HG03439 (cell line): ENCODE data around the gene IGFALS.

Source experiments
- ATAC-seq: cut with Tn5 transposase; IDR thresholded peaks from one replicate; pipeline ENCODE4 v1.9.1; 2021; ENCODE audit warnings: mild to moderate bottlenecking, moderate library complexity; ENCODE audit not compliant: unreplicated experiment

Gene IGFALS

GRCh38 chr16:1745900-1746692, 47.4 kb downstream of the IGFALS start:
- ATAC-seq, result no peak

GRCh38 chr16:1745181-1745899, 48.2 kb downstream of the IGFALS start:
- ATAC-seq, result no peak

- no peak for ATAC-seq
Observed at GRCh38 chr16:1744338-1744840, 49.1 kb downstream of the IGFALS start.

DNA sequence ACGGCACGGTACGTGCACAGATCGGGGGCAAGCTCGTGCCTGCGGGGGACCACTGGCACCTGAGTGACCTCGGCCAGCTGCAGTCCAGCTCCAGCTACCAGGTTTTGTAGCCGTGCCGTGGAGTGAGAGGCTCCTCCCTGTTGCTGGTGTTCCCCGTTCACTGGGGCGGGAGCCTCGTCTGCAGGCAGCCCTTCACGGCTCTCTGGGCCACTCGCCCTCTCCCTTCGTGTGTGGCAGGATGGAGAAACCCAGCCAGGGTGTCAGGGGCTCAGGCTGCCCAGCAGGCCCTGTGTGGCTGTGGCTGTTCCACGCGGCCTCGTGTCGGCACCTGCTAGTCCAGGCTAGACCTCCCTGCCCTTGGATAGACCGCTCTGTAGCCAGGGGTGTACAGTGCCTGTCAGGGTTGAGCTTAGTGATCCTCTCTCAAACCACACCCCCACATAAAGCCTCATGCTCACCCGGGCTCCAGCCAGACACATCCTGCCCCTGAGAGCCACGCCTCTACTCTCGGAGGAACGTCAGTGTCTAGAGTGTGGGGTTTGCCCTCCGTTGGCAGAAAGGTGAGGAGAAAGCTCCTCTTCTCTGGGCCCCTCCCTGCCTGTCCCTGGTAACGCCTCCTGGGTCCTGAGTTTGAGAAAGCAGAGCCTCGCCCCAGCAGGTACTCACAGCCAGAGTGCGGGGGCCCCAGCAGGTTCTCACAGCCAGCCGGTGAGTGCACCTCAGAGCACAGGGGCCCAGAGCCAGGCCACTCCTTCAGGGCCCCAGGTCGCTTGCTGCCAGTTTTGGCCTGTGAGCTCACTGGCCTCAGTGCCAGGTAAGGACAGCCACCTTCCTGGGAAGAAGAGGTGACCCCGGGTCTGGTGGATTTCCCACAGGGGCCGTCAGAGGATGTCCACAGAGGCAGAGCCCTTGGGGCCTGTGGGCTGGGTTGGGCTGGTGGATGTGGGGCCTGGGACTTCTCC, 49.8 kb downstream of the IGFALS start:
- no peak for ATAC-seq

DNA sequence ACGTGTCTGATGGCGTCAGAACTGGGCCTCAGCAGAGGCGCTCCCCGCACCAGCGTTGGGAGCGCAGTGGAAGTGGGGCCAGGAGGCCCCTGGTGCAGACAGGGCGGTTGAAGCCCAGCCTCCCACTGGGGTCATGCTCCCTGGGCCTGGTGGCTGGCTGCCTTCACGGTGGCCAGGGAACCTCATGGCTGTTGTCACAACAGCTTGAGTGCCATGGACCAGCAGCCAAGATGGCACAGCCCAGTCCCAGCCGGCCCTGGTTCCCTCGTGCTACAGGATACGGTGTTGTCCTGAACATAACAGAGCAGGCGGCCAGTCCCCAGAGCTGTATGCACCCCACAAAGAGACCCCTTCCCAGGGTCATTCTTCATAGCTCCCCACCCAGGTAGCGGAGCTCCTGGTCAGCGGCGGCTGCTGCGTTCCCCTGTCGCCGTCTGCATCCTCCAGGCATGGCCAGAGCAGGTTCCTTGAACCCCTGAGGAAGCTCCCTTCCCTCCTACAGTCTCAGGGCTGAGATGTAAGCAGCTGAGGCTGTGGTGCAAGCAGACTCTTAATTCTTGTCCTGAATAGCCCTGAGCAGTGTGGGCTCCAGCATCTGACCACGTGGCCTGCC, 51.8 kb downstream of the IGFALS start:
- no peak for ATAC-seq

DNA sequence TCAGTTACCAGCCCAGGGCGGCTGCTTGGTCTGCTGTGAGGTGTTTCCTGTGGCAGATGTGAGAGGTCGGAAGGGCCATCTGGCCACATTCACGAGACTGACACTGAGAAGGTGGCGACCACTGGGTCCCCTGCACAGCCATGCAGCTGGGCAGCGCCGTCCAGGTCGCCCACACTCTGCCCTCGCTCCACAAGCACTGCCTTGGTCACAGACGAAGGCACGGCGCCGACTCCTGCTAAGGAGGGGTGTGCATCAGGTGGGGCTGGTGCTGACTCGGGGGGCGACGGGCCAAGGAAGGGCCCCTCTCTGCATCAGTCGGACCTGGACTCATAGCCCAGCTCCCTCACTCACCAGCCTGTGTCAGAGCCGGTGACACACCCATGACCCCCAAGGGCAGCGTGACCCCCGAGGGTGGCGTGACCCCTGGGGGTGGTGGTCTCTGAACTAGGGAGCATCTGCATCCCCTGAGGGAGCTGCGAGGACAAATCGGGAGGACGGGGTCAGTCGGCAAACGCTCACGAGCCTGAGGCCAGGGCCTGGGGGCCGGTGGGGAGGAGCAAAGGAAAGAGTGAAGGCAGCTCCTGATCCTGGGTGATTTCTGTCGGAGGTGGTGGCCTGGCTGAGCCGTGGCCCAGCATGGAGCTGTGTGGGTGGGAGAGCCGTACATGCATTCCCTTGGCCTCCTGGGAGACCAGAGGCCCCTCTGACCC, 52.6 kb downstream of the IGFALS start:
- ATAC-seq, result no peak
